RPMI8226 (cell line): ENCODE measurements around the gene INPP4B.
"Not testable (repeated sequence)": the region's sequence is repeated elsewhere in the genome, so short reads cannot be mapped to it uniquely, and the experiment has no call there.

Source experiments
- DNase-seq: peaks from one replicate; pipeline ENCODE4 v3.0.0-alpha.2; 2015

INPP4B gene

DNA sequence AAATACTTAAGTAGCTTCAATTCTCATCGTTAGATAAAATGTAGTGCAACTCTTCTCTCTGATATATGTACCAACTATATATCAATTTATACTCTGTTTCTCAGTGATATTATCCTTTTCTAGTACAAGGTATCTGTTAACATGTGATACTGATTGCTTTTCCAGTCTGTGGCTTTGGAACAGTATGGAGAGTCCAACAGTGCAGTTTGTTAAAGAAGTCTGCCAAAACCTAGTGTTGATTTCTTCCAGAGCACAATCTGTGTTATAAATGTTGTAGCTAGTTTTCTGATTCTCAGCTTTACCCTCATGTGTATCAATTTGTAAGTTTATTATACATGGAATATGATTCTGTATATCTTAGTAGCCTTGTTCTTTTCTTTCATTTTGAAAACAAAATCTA is 744.7 kb downstream of the INPP4B start:
- DNase-seq = no peak

DNA sequence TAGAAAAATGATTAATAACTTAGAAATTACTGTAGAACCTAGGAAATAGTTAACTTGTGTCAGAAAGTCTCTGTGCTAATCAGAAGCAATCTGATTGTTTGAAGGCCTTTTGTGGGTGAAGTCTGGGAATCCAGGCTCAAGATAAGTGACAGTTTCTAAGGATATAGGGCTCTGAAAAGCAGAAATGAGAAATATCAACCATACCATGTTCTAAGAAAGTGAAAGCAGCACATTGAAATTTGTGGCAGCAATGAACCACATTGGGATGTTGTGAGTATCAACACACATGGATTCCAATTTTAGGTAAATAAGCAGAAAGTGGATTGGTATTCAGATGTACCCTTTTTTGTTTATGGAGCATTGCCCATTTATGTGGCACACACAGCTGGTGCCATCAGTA is 745.2 kb downstream of the INPP4B start:
- no peak for DNase-seq

DNA sequence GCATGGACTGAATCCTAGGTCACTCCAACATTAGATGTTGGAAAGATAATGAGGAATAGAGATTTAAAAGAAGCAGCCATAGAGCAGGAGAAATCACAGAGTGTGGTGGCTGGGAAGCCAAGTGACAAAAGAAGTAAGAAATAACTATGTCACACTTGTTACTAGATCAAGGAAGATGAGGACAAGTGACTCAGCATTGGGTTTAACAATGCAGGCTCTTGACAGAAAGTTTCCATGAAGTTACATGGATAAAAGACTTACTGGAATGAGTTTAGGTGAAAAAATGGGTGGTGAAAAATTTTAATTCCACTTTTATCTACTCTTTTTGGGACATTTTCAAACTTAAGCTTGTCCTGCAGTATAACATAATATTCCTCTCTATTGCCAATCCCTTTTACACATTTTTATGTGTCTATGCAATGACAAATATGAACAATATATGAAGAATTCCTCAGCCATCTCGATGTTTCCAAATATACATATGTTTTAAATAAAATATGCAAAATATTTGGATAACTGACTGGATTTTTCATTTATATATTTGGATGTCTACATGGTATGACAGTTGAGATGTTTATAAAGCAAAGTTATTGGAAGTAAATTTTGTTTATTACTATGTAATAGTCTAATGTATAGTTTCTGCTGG is 747.1 kb downstream of the INPP4B start:
- no peak for DNase-seq

DNA sequence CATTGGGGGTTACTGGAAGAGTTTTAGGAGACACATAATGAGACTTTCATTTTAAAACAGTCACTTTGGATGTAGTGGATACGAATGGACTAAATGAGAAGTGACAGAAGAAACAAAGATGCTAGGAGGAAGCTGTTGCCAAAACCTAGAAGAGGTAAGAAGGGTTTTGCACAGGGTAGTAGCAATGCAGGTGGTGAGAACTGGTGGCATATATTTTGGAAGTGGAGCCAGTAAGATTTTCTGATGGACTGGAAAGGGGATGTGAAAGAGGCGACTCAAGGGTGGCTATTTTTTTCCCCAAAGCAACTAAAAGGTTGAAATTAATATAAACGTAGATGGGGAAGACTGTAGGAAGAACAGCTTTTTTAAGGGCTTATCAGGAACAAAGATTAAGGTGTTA is 747.7 kb downstream of the INPP4B start:
- DNase-seq = peak; percentile 20

DNA sequence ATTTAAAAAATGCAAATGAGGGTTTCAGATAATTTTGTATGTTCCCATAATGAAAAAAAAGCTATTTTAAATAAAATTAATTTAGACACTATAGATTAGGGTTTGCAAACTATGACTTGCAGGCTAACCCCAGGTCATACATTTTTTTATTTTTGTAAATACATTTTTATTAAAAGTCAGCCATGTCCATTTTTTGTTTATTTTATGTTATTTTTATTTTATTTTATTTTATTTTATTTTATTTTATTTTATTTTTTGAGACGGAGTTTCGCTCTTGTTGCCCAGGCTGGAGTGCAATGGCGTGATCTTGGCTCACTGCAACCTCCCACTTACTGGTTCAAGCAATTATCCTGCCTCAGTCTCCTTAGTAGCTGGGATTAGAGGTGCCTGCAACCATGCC is 749.1 kb downstream of the INPP4B start:
- DNase-seq = no peak

DNA sequence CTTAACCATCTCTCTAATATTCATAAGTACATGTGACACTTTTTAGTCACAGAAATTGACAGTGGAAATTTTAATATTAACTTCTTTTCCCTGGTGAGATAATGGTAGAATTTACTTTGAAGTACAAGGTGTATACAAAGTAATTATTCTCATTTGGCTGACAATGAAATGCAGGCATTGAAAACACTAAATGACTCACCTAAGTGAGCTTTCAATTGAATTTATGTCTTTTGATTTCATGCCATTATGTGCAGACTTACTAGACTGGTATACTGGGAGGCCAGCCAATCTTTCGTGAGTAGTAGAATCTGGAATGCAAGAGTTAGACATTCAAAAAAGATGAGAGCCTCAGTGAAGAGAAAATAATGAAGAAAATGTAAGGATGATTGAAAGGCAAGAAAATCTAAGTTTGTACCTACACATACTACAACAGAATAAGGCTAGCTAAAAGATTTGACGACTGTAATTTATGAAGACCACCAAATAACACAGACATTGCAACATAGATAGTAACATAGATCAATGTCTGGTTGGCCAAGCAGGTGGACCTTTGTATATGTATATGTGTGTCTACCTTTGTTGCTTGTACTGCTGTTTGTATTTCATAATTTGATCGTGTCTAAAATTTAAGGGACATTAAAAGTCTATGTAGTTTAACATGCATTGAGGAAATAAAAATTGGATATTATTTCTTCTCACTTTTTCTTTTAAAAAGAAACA is 750.1 kb downstream of the INPP4B start:
- no peak for DNase-seq

DNA sequence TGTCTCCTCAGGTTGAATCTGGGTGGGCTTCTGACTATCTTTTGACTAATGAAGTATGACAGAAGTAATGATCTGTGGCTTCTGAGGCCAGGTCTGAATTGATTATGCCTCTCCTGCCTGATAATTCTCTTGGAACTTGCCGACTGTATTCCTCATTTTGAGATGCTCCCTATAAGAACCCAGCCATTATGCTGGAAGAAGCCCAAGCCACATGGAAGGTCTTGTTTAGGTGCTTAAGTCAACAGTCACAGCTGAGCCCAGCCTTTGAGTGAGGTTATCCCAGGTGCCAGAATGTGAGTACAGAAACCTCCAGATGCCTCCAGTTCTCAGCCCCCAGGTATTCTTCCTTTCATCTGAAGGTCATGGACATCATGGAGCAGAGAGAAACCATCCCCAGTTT is 753.2 kb downstream of the INPP4B start:
- no peak for DNase-seq

DNA sequence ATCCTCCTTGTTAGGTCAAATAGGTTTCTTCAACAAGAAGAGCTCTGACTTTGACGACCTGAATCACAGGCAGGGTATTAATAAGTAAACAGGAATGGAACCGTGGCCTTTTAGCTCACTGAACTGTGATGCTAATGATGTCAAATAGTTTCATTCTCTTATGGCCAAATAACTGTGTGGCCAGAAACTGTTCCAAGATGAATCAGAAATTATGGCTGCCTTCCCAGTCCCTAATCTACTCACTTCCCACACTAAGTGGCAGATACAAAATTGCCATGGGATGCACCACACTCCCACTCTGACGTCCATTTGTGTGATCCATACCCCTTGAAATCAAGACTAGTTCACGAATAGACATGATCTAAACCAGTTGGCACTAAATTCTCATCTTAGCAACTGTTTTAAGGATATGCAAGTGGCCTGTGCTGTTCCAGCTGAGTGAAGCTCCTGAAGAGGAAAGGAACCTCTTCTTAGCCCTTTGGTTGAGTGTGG is 754.4 kb downstream of the INPP4B start:
- DNase-seq = no peak

DNA sequence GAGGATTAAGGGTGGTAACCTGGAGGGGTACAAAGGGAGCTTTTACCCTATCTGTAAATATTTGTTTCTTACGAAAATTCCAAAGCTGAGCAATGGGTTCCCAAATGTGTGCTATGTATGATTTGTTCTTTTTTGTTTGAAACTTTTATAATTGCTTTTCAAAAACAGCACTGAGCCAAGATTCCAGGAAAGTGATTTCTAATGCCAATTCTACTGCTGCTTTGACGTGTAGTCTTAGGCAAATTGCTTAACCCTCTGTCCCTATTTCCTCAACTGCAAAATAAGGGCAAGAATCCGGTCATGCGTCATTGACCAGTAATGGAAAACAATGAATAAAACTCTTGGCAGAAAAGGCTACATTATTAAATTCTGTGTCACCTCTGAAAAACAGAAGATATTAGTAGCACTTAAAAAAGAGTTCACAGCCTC is 755.0 kb downstream of the INPP4B start:
- DNase-seq = no peak

DNA sequence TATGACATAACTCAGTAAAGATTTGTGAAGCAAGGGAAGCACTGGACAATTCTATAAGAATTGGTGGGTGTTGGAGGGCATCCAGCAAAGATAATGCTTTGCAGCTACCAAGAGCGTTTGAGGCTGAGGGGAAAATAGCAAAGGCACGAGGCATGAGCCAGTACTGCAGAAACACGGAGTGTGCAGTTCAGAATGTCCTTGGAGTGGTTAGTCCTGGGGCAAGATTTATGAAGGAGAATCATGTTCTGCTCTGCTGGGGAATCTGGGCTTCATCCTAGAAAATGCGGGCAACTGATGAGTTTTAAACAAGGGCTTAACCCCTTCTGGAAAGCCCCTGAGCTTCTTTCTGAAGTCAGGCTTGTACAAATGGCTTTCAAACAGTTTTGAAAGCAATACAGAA is 757.2 kb downstream of the INPP4B start:
- no peak for DNase-seq

DNA sequence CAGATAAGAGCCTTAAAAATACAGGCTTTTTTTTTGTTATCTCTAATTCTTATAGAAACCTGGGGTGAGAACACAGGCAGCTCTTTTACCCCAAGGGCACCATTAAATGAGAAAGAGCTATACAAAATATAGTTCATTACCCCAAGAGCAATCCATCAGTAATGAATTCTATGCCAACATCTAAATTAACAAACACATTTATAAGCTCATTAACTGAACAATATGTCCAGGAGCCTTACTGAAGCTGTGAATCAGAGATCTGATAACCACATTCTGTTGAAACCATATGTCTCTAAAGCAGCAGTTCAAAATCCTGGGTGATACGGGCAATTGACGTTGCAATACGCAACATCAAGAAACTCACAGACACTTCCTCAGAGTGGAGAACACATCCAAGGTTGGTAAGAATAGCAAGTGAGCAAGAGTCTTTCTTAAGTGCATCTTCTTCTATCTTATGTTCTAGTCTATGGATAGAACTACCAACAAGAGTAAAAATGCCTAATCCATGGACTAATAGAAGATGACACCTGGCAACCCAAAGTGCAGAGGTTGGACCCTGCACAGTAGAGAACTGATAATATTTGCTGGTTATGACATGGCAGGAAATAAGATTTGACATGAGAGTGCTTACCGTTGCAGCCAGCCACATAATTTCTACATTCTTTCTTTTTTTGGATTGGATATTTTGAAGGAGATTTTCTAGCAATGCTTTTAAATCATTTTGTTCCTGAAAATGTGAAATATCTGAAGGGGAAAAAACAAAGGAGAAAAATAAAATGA is 760.4 kb downstream of the INPP4B start:
- no peak for DNase-seq

DNA sequence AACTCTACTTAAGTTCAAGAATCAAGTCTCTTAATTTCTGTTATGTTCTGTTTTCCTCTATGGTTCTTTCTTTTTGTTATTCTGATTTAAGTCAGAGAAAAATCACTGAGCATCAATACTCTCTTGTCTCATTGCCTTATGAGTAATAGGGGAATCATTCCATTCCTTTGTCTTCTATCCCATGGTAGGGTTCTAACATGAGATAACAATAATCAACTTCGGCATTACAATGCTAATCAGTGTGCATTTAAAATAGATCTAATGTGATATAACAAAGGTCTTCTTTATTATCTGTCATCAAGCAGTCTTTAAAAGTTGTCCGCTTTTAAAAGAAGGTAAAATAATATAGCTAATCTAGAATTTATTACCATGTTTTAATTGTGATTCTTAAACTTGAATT is 762.8 kb downstream of the INPP4B start:
- no peak for DNase-seq

DNA sequence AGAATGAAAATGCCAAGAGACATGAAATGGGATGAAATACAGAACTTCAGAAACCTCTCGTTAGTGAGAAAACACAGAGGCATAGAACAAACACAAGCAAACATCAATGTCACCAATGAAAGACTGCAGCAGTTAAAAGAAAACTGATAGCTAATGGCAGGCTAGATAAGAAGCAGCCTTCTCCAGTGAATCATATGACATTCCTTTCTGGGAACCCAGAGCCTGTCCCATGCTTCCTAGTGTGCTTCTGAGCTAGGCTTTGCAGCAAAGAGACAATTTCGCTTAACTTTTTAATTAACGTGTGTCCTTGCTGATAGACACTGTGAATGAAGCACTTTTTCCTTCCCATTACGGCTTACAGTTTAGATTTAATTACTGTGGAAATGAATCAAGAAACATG is 765.1 kb downstream of the INPP4B start:
- no peak for DNase-seq

DNA sequence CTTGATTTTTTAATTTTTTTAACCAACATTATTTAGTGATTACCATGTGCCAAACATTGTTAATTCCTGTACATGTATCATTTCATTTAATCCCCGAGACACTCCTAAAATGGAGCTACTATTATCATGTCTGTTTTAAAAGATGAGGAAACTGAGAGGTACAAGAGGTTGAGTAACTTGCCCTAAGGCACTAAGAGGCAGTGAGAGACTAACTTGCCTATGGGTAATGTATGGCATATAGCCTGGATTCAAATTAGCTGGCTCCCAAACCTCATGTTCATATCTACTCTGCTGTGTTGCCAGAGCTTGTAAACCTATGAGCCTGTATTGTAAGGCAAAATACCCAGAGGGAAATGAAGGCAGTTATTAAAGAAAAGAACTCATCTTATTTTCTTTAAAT is 766.1 kb downstream of the INPP4B start:
- no peak for DNase-seq

DNA sequence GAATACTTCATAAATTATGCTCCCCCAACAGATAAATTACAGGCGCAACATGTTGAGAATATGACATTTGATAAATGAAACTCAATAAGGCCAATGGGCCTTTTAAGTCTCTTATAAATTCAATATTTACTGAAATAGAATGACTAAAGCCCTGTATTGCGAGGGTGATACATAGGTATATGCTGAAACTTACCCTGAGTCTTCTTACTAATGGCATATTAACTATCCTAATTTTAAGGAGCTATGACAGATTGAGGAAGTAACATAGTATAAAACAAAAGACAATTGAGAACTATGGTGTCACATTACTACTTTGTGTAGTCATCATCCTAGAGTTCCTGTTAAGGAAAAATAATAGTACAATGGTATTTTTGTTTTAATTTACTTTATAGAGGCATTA is 769.1 kb downstream of the INPP4B start:
- no peak for DNase-seq

DNA sequence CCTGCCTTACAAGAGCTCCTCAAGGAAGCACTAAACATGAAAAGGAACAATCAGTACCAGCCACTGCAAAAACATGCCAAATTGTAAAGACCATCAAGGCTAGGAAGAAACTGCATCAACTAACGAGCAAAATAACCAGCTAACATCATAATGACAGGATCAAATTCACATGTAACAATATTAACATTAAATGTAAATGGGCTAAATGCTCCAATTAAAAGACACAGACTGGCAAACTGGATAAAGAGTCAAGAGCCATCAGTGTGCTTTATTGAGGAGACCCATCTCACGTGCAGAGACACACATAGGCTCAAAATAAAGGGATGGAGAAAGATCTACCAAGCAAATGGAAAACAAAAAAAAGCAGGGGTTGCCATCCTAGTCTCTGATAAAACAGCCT is 777.8 kb downstream of the INPP4B start:
- DNase-seq = not testable (repeated sequence)

DNA sequence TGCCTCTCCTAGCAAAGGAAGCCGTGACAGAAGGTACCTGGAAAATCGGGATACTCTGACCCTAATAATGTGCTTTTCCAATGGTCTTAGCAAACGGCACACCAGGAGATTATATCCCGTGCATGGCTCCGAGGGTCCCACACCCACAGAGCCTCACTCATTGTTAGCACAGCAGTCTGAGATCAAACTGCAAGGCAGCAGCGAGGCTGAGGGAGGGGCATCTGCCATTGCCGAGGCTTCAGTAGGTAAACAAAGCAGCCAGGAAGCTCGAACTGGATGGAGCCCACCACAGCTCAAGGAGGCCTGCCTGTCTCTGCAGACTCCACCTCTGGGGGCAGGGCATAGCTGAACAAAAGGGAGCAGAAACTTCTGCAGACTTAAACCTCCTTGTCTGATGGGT is 779.5 kb downstream of the INPP4B start:
- DNase-seq = not testable (repeated sequence)

DNA sequence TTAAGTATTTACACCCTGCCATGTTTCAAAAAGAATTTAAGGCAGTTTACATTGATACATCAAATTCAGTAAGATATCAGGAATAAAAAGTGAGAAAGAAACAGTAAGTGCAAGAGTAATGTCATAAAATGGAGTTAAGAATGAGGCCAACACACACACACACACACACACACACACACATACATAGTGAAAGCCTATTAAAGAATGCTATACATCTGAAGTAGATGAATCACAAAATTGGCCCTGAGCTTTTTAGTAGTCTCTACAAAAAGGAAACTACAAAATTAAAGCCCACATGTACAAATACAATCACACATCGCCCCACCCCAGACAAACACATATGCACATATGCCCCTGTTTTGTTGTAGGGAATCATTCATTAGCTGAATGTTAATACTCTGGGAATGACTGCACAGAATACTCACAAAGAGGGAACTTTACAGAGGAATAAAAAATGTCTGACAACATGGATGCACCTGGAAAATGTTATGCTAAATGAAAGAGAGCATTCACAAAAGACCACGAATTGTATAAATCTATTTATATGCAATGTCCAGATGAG is 780.9 kb downstream of the INPP4B start:
- no peak for DNase-seq

DNA sequence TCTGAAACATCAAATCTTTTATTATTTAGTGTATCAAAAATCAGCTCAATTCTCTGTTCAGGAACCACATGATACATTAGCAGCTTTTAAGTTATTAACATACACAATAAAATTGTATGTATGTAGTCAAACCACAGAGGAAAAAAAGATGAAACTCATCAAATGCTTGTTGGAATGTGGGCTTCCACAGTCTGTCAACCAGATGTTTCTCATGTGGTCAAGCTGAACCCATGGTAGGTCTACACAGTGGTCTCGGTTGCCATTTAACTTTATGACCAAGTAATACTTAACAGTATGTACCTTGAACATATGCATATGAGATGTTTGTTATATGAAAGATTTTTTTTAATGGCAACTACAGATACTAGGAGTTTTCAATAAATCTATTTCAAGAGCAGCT is 781.9 kb downstream of the INPP4B start:
- DNase-seq = no peak

DNA sequence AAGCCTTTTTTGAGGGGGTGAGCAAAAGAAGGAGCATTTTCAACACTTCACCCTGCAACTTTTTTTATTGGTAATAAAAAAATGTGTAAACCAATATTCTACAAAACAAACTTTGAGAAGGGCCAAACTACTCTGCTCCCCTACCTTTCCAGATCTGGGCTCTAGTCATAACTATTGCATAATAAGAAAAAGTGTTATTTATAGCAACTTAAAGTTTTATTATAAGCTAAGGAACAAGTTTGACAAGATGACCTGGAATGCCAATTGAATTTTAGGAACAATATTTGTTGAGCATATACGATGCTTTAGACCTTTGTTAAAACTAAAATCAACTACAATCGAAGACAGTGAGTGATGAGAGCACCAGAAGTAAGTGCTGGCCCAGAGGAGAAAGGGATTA is 800.1 kb downstream of the INPP4B start:
- no peak for DNase-seq

DNA sequence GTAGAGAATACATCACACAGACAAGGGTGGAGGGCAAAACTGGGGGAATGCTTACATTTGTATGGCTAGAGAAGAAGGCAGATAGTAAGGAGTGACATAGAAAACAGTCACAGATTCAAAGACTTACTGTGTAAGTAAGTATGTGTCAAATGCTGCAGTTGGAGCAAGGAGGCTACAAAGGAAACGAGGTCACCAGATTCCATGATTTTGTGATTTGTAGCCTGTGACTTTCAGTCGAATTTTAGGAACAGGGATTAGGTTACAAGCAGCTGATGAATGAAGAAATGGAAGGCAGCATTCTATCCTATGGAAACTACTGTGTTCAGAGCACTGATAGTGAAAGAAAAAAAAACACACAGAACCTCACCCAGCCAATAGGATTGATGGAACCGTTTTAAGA is 801.8 kb downstream of the INPP4B start:
- DNase-seq = no peak

DNA sequence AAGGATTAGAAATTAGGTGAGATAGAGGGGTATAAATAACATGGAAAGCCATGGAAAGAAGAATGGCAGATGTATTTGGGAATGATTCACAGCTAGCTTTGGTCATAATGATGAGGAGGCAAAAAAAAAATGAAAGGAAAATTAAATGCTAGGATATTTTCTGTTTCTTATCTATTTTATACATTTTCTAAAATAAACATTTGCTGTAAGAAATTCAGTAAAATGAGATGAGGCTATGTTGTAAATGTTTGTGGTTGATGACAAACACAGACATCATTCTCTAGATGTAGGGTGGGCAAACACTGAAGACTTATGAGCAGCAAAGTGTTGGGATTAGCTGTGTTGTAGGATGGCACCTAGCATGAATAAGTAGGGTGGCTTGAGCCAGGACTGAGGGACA is 802.6 kb downstream of the INPP4B start:
- DNase-seq = no peak

DNA sequence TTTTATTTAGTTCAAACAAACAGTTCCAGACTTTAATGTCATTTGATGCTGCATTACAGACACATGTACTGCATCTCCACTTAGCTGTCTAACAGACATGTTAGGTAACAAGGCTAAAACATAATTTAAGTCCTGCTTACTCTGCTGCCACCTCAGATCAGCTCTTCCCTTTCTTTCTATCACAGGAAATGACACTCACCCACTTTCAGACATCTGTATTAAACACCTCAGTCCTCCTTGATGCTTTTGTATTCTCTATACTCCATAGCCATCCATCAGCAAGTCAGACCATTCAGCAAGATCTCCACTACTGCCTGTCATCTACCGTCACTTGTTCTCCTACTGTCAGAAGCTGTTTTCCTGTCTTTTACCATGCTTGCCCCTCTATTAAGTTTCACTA is 804.3 kb downstream of the INPP4B start:
- no peak for DNase-seq

DNA sequence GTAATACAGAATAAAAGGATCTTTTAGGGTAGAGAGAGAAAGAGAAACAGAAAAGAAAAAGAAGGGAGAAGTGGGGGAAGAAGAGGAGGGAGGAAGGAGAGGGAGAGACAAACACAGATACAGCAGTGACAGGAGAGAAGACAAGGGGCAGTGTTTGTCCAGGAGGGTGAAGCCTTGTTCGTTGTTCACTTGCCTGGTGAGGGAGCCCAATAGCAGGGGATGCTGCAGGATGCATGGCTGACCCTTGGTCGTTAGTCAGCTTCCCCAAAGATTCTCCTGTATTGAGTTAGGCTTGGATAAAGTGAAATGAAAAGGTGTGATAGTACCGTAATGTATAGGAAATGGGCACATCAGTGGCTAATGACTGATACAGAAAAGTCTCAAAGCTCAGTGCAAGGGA is 806.1 kb downstream of the INPP4B start:
- DNase-seq = no peak
